ENCODE results near the gene HSD3B2.
"Not testable (repeated sequence)": the region's sequence is repeated elsewhere in the genome, so short reads cannot be mapped to it uniquely, and the experiment has no call there.

Gene HSD3B2

GRCh38 chr1:119373465-119373864 lies 41.5 kb upstream of the HSD3B2 start:
- no peak for TF ChIP-seq CTCF (conservative IDR thresholded peaks at IDR 0.05; ENCODE audit: low read depth, low read length)
- DNase-seq (ENCODE audit: low read depth), result no peak
- no peak overlapping the region for H3K4me3 ChIP-seq (ENCODE audit: low read length)

GRCh38 chr1:119374208-119374874 lies 40.6 kb upstream of the HSD3B2 start:
- H3K4me3 ChIP-seq (ENCODE audit: low read length), result no peak overlapping the region
- DNase-seq (ENCODE audit: low read depth), result no peak
- TF ChIP-seq CTCF (conservative IDR thresholded peaks at IDR 0.05; ENCODE audit: low read depth, low read length), result no peak

- TF ChIP-seq CTCF (conservative IDR thresholded peaks at IDR 0.05; ENCODE audit: low read depth, low read length), result no peak
- no peak for DNase-seq (ENCODE audit: low read depth)
- no peak overlapping the region for H3K4me3 ChIP-seq (ENCODE audit: low read length)
These were observed 39.6 kb upstream of the HSD3B2 start for GRCh38 chr1:119375366-119375765.

GRCh38 chr1:119376594-119376993 lies 38.4 kb upstream of the HSD3B2 start:
- no peak overlapping the region for H3K4me3 ChIP-seq (ENCODE audit: low read length)
- no peak for TF ChIP-seq CTCF (conservative IDR thresholded peaks at IDR 0.05; ENCODE audit: low read depth, low read length)
- DNase-seq (ENCODE audit: low read depth), result no peak

- DNase-seq (ENCODE audit: low read depth), result not testable (repeated sequence)
These were observed 37.4 kb upstream of the HSD3B2 start for GRCh38 chr1:119377594-119377993.

GRCh38 chr1:119379117-119379516 lies 35.8 kb upstream of the HSD3B2 start:
- no peak for TF ChIP-seq CTCF (conservative IDR thresholded peaks at IDR 0.05; ENCODE audit: low read depth, low read length)
- no peak overlapping the region for H3K4me3 ChIP-seq (ENCODE audit: low read length)
- DNase-seq (ENCODE audit: low read depth), result no peak

More at GRCh38 chr1:119377594-119377993, 37.4 kb upstream of the HSD3B2 start:
- not testable (repeated sequence) for H3K4me3 ChIP-seq (ENCODE audit: low read length)

- no peak overlapping the region for H3K4me3 ChIP-seq (ENCODE audit: low read length)
- DNase-seq (ENCODE audit: low read depth), result no peak
- TF ChIP-seq CTCF (conservative IDR thresholded peaks at IDR 0.05; ENCODE audit: low read depth, low read length), result no peak
These were observed 34.6 kb upstream of the HSD3B2 start for GRCh38 chr1:119380304-119380703.
